GM12878 (cell line): ENCODE measurements around the gene ARL16. TPM values are rescaled to one million over a fixed set of nuclear protein-coding genes. Genes with fewer than 3 reads are reported as not detected.

ENCODE experiments used
- ATAC-seq: fragments of 200-7000 bp; cut with Tn5 transposase; 3 replicates; pipeline ENCODE4 v1.9.1; 2020; ENCODE audit warnings: mild to moderate bottlenecking, moderate library complexity
- BruUV-seq: library from RNA; stranded (reverse); fragments of 400-500 nt; replicated peaks from 2 replicates; lab custom pipeline; 2021; lab: Mats Ljungman, UMichigan
- CTCF ChIA-PET: fragments of 300-600 bp; sonication (Branson Sonifier 250); formaldehyde crosslinking; extraction: SDS; loops from one replicate; lab custom pipeline; 2021; ENCODE audit warnings: inconsistent platforms; lab: Yijun Ruan, JAX
- POLR2A ChIA-PET: fragments of 350-600 bp; formaldehyde crosslinking; extraction: SDS; loops from one replicate; lab custom pipeline; 2021; ENCODE audit warnings: inconsistent platforms; lab: Charles Lee
- RAD21 ChIA-PET: fragments of 300-600 bp; sonication (Branson Sonifier 250); formaldehyde crosslinking; loops from one replicate; lab custom pipeline; 2023; ENCODE audit warnings: antibody characterized with exemption; ENCODE audit not compliant: unreplicated experiment; lab: Charles Lee
- SMC1A ChIA-PET: fragments of 300-600 bp; sonication (Branson Sonifier 250); formaldehyde crosslinking; loops from one replicate; lab custom pipeline; 2023; ENCODE audit not compliant: unreplicated experiment, uncharacterized antibody; lab: Charles Lee
- DNase-seq: peaks from one replicate; pipeline ENCODE4 v3.0.0-alpha.2; 2011; ENCODE audit warnings: low read depth, low spot score
- FAIRE-seq: peaks from 3 replicates; lab custom pipeline; 2011; peaks lifted over from hg19 to GRCh38; lab: Jason Lieb, UNC
- H2AFZ ChIP-seq: 2 replicates; pipeline ENCODE4 v1.6.0; 2011; ENCODE audit warnings: low read depth, low read length, control low read depth; ENCODE audit not compliant: control insufficient read depth
- H3K27ac ChIP-seq: 2 replicates; pipeline ENCODE4 v1.5.1; 2011; ENCODE audit warnings: control low read depth; ENCODE audit not compliant: control insufficient read depth, insufficient read depth
- H3K27me3 ChIP-seq, 2 experiments: replicated peaks in 1 of 2; 2 replicates each; pipeline versions ENCODE4 v1.6.0 to v1.6.1; 2011; ENCODE audit warnings: low read length in 1 of 2; ENCODE audit not compliant: control insufficient read depth in 2 of 2, insufficient read depth in 2 of 2
- H3K36me3 ChIP-seq, 2 experiments: 2 replicates each; pipeline ENCODE4 v1.5.1; 2011; ENCODE audit warnings: low read length in 1 of 2; ENCODE audit not compliant: control insufficient read depth in 2 of 2, insufficient read depth in 2 of 2
- H3K4me1 ChIP-seq: 2 replicates; pipeline ENCODE4 v1.6.1; 2011; ENCODE audit warnings: mild to moderate bottlenecking, low read length, moderate library complexity, mixed read lengths; ENCODE audit not compliant: control insufficient read depth, insufficient read depth
- H3K4me2 ChIP-seq: 2 replicates; pipeline ENCODE4 v1.6.0; 2011; ENCODE audit warnings: control low read depth; ENCODE audit not compliant: control insufficient read depth, insufficient read depth
- H3K4me3 ChIP-seq: fragments of 200-600 bp; sonication (generic); 2 replicates; pipeline ENCODE4 v1.5.1; 2016
- H3K79me2 ChIP-seq: 2 replicates; pipeline ENCODE4 v1.6.0; 2011; ENCODE audit warnings: low read length; ENCODE audit not compliant: control insufficient read depth, insufficient read depth
- H3K9ac ChIP-seq: 2 replicates; pipeline ENCODE4 v1.8.0; 2011; ENCODE audit warnings: low read length, control low read depth, mixed read lengths; ENCODE audit not compliant: control insufficient read depth, insufficient read depth
- H3K9me3 ChIP-seq: replicated peaks from 3 replicates; pipeline ENCODE4 v1.5.1; 2011; ENCODE audit warnings: mild to moderate bottlenecking, low read length; ENCODE audit not compliant: control insufficient read depth, insufficient read depth
- H4K20me1 ChIP-seq: 2 replicates; pipeline ENCODE4 v1.6.0; 2011; ENCODE audit not compliant: control insufficient read depth, insufficient read depth
- BCL11A ChIP-seq: IDR thresholded peaks from 2 replicates; pipeline ENCODE4 v1.6.1; 2011; ENCODE audit warnings: low read depth, low read length
- CBX5 ChIP-seq: sonication (generic); IDR thresholded peaks from 2 replicates; pipeline ENCODE4 v1.6.1; 2016; ENCODE audit warnings: low read depth, moderate library complexity, mild to moderate bottlenecking, inconsistent platforms
- EP300 ChIP-seq, 2 experiments: fragments of 150-350 bp in 1 of 2; IDR thresholded peaks; 2 replicates each; pipeline ENCODE4 v1.6.1; 2011 to 2012; ENCODE audit warnings: low read depth in 2 of 2, low read length in 2 of 2, borderline replicate concordance in 1 of 2, improper control_type of control experiment in 1 of 2, inconsistent platforms in 1 of 2; ENCODE audit not compliant: control insufficient read depth in 1 of 2
- GATAD2B ChIP-seq: fragments of 450-650 bp; conservative IDR thresholded peaks from 2 replicates; pipeline ENCODE4 v1.6.1; 2017; ENCODE audit warnings: low read depth, mild to moderate bottlenecking, moderate library complexity
- HDAC2 ChIP-seq: fragments of 200-600 bp; sonication (generic); IDR thresholded peaks from 2 replicates; pipeline ENCODE4 v1.6.1; 2017
- KLF5 ChIP-seq: fragments of 450-650 bp; IDR thresholded peaks from 2 replicates; pipeline ENCODE4 v1.6.1; 2014; ENCODE audit warnings: mild to moderate bottlenecking; ENCODE audit not compliant: partially characterized antibody
- MAX ChIP-seq: IDR thresholded peaks from 2 replicates; pipeline ENCODE4 v1.6.1; 2012; ENCODE audit warnings: low read depth, low read length, improper control_type of control experiment
- MEF2B ChIP-seq: fragments of 450-650 bp; IDR thresholded peaks from 2 replicates; pipeline ENCODE4 v1.6.1; 2018; ENCODE audit warnings: mild to moderate bottlenecking, moderate library complexity; ENCODE audit not compliant: partially characterized antibody, poor library complexity, severe bottlenecking
- NBN ChIP-seq: fragments of 450-650 bp; IDR thresholded peaks from 2 replicates; pipeline ENCODE4 v1.6.1; 2016
- POLR2AphosphoS5 ChIP-seq: IDR thresholded peaks from 2 replicates; pipeline ENCODE4 v1.6.1; 2011; ENCODE audit warnings: mild to moderate bottlenecking, low read length, inconsistent platforms
- RBBP5 ChIP-seq: fragments of 200-600 bp; sonication (generic); conservative IDR thresholded peaks from 2 replicates; pipeline ENCODE4 v1.6.1; 2016
- SMAD5 ChIP-seq: IDR thresholded peaks from 2 replicates; pipeline ENCODE4 v1.6.1; 2016; ENCODE audit warnings: antibody characterized with exemption, low read depth
- STAT3 ChIP-seq: IDR thresholded peaks from 2 replicates; pipeline ENCODE4 v1.6.1; 2011; ENCODE audit warnings: low read depth, low read length, improper control_type of control experiment
- TAF1 ChIP-seq: IDR thresholded peaks from 2 replicates; pipeline ENCODE4 v1.6.1; 2011; ENCODE audit warnings: mild to moderate bottlenecking, low read depth, low read length, borderline replicate concordance
- WGBS: methylation state at CpG from one replicate; pipeline ENCODE4 v1.1.6; 2016; ENCODE audit warnings: low lambda C conversion rate; ENCODE audit not compliant: insufficient replicate concordance, insufficient coverage; ENCODE audit errors: missing lambda C conversion rate; 5-methylcytosine and 5-hydroxymethylcytosine counted together
- in situ Hi-C: fragments of 300-500 bp; cut with MboI; formaldehyde crosslinking; loops from 9 replicates; pipeline ENCODE4 v1.14.3; 2018; ENCODE audit warnings: mixed read lengths
- intact Hi-C: fragments of 100-400 bp; cut with micrococcal nuclease; formaldehyde crosslinking; loops from one replicate; pipeline ENCODE4 v1.14.2; 2022; ENCODE audit not compliant: unreplicated experiment
- polyA plus RNA-seq, 11 experiments: library from polyadenylated mRNA; depleted of rRNA in 4 of 11; unstranded in 6 of 11; stranded (reverse) in 5 of 11; fragments of >200 nt; fragmentation: Nextera tagmentation in 4 of 11; fragmentation: Illumina TruSeq in 1 of 11; extraction: Ambion mirVana in 4 of 11; extraction: Trizol in 1 of 11; gene quantifications; 1 replicate in 1 of 11; 2 replicates in 10 of 11; pipeline versions ENCODE4 v1.2.1 to v1.2.3, GENCODE V29; 2011 to 2016; ENCODE audit warnings: inconsistent platforms in 2 of 11, missing spikeins in 2 of 11, low read depth in 1 of 11
- total RNA-seq, 4 experiments: library from RNA; depleted of rRNA in 3 of 4; stranded (reverse); fragments of >200 nt in 3 of 4; fragmentation: Illumina TruSeq in 1 of 4; extraction: Trizol in 1 of 4; gene quantifications; 2 replicates each; pipeline versions ENCODE4 v1.2.1 to v1.2.3, GENCODE V29; 2013 to 2021

ARL16 gene
- total and polyA plus RNA-seq, 10 of the 15 experiments (the other 5 are each of a cell fraction or from before 2014, with no cell fraction given), result 4.7 to 47.6 (median 30.9) TPM

DNA sequence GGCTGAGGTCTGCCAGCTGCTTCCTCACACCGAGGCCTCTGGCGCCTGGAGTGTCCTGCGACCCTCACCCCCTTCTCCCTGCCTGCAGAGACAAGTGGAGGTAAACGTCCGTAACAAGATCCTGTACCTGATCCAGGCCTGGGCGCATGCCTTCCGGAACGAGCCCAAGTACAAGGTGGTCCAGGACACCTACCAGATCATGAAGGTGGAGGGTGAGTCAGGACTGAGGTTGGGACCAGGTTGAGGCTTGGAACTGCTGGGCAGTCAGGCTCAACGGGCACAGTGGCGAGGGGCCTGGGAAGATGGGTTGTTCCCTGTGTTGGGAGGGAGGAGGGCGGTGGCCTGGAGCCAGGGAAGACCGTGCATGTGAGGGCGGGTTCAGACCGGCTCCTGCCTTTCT, 5.0 kb upstream of the ARL16 start:
- TF ChIP-seq CBX5 (no peak), MAX (no peak), STAT3 (no peak), HDAC2 (no peak), EP300 (IDR thresholded peaks at IDR 0.05; ENCODE audit: borderline replicate concordance in 1 of 2, control insufficient read depth in 1 of 2, low read depth in 2 of 2, low read length in 2 of 2) (no peak), RBBP5 (no peak), GATAD2B (no peak), SMAD5 (no peak), KLF5 (no peak), POLR2AphosphoS5 (no peak), NBN (no peak), MEF2B (no peak), BCL11A (no peak), TAF1 (no peak)
- TF ChIP-seq, all 136 proteins: peak for 0
- RAD21 ChIA-PET, result no interaction called here
- in situ Hi-C loops, result no loop called here
- no TSS peak for BruUV-seq
- H3K36me3 ChIP-seq, result peaks cover 7 to 40% of the 10 kb centered on the region in 2 experiments; a peak in 3 of 4 replicates
- H3K4me3 ChIP-seq, result no peak overlapping the region
- H3K9ac ChIP-seq, result no peak overlapping the region
- no peak overlapping the region for H3K27ac ChIP-seq
- H3K9me3 ChIP-seq, result no peaks in the 10 kb centered on the region
- peaks cover 25% of the 10 kb centered on the region for H3K79me2 ChIP-seq
- H2AFZ ChIP-seq, result no peak overlapping the region
- CTCF ChIA-PET, result no interaction called here
- intact Hi-C loops, result no loop called here
- H3K4me1 ChIP-seq, result peaks cover 11% of the 10 kb centered on the region
- FAIRE-seq, result no peak
- POLR2A ChIA-PET, result no interaction called here
- no peaks in the 10 kb centered on the region for H3K27me3 ChIP-seq
- SMC1A ChIA-PET, result no interaction called here
- no peak for DNase-seq
- H4K20me1 ChIP-seq, result peaks cover 8% of the 10 kb centered on the region
- WGBS, result 91% methylated on average over 14 of the region's 14 CpGs
- ATAC-seq, result no peak
- no peak overlapping the region for H3K4me2 ChIP-seq
